Epithelial cell of proximal tubule (primary cell): ENCODE results near the gene CCSER2. TPM values are rescaled to one million over a fixed set of nuclear protein-coding genes. Genes with fewer than 3 reads are reported as not detected.

ENCODE experiments used
- DNase-seq: peaks from one replicate; pipeline ENCODE4 v3.0.0-alpha.2; 2011; ENCODE audit warnings: low read depth
- H3K4me3 ChIP-seq: 2 replicates; pipeline ENCODE4 v1.5.1; 2011; ENCODE audit warnings: low read depth, mild to moderate bottlenecking, low read length
- CTCF ChIP-seq: conservative IDR thresholded peaks from 2 replicates; pipeline ENCODE4 v1.5.1; 2012; ENCODE audit warnings: low read depth, mild to moderate bottlenecking, low read length
- total RNA-seq: library from RNA; depleted of rRNA; stranded (reverse); fragments of >200 nt; gene quantifications from 2 replicates; pipeline ENCODE4 v1.2.3, GENCODE V29; 2015

The CCSER2 gene
- total RNA-seq, 1 donor from 2014 or later = 8.8 TPM

- TF ChIP-seq CTCF = no peak
- no peak for DNase-seq
- H3K4me3 ChIP-seq = no peak overlapping the region
Measured at GRCh38 chr10:84530724-84531325, 202.4 kb downstream of the CCSER2 start.

DNA sequence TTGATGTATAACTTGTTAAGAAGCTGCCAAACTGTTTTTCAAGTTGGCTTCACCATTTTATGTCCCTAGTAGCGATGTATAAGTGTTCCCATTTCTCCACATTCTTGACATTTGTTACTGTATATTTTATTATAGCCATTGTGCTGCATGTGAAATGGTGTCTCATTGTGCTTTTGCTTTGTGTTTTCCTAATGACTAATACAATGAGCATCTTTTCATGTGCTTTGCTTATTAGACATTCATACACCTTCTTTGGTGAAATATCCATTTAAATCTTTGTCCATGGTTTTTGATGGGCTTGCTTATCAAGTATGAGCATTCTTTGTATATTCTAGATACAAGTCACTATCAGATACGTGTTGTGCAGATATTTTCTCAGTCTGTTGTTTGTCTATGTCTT, 203.0 kb downstream of the CCSER2 start:
- no peak for TF ChIP-seq CTCF
- no peak overlapping the region for H3K4me3 ChIP-seq
- DNase-seq = no peak

DNA sequence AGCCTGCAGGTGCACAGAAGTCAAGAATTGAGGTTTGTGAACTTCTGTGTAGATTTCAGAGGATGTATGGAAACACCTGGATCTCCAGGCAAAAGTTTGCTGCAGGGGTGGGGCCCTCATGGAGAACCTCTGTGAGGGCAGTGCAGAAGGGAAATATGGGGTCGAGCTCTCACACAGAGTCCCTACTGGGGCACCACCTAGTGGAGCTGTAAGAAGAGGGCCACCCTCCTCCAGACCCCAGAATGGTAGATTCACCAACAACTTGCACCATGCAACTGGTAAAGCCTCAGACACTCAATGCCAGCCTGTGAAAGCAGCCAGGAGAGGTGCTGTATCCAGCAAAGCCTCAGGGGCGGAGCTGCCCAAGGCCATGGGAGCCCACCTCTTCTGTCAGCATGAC, 205.8 kb downstream of the CCSER2 start:
- TF ChIP-seq CTCF = peak; percentile 46
- DNase-seq = no peak
- no peak overlapping the region for H3K4me3 ChIP-seq

- peak; percentile 79 for TF ChIP-seq CTCF
- no peak overlapping the region for H3K4me3 ChIP-seq
- DNase-seq = no peak
Measured at GRCh38 chr10:84537447-84537931, 209.1 kb downstream of the CCSER2 start.

GRCh38 chr10:84538036-84538435, 209.6 kb downstream of the CCSER2 start:
- TF ChIP-seq CTCF = no peak
- no peak overlapping the region for H3K4me3 ChIP-seq
- no peak for DNase-seq

GRCh38 chr10:84539216-84539615, 210.8 kb downstream of the CCSER2 start:
- no peak for TF ChIP-seq CTCF
- no peak overlapping the region for H3K4me3 ChIP-seq
- no peak for DNase-seq

DNA sequence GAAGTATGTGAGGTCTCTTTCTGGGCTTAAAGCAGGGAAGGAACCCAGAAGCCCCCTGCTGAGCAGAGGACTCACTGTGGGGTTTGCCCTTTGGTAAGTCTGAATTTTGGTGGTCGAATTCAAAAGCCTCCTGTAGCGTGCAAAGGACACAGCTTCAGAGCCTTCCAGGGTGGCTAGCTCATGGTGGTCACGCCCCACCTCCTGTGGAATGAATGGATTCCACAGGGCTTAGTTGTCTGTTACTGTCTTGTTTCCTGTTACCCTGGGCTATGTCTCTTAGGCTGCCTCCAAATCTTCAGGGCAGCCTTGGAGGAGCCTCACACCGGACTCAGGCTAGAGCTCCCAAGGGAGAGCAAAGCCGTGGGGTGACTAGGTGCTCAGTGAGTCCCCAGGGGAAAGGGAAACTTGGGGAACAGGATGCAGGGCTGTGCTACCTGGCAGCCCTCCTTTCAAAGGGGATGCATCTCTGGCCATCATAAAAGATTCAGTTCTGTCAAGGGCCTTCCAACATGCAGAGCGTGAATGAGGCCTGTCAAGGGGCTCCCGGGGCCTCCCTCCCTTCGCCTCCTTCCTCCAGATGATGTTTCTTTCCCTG, 211.7 kb downstream of the CCSER2 start:
- peak overlapping the region; percentile 59 for H3K4me3 ChIP-seq
- peak; percentile 49 for DNase-seq

More for the DNA sequence above, 211.7 kb downstream of the CCSER2 start:
- no peak for TF ChIP-seq CTCF
